GM06990 (cell line): ENCODE results near the gene COL7A1.

Experiments
- DNase-seq: peaks from one replicate; pipeline ENCODE4 v3.0.0-alpha.2; 2011; ENCODE audit not compliant: insufficient read length; ENCODE audit errors: extremely low read depth
- H3K27me3 ChIP-seq: replicated peaks from 2 replicates; pipeline ENCODE4 v1.6.0; 2011; ENCODE audit warnings: low read length; ENCODE audit not compliant: control insufficient read depth, insufficient read depth
- H3K36me3 ChIP-seq: 2 replicates; pipeline ENCODE4 v1.5.1; 2011; ENCODE audit warnings: low read length; ENCODE audit not compliant: control insufficient read depth, insufficient read depth
- H3K4me3 ChIP-seq: replicated peaks from 2 replicates; pipeline ENCODE4 v1.5.1; 2011; ENCODE audit warnings: low read depth, mild to moderate bottlenecking, control low read depth, low read length
- CTCF ChIP-seq: IDR thresholded peaks from 2 replicates; pipeline ENCODE4 v1.5.1; 2011; ENCODE audit warnings: low read length, control low read depth, mild to moderate bottlenecking, inconsistent platforms; ENCODE audit not compliant: insufficient read depth, poor library complexity, severe bottlenecking

COL7A1 gene

DNA sequence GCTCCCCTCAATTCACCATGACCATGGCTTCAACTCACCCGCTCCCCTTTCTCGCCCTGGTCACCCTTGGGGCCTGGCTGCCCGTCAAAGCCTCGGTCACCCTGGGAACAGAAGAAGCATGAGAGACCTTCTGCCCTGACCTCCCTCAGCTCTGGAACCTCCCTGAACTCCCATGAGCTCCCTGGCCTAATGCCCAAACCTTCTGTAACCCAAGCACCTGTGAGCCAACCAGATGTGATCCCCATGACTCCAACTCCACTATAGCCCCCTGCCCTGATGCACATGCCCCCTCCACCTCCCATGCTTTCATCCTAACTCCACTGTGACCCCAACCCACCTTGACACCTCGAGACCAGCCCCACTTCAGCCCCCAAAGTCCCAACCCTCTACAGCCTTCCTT lies 28.0 kb downstream of the COL7A1 start:
- Histone ChIP-seq H3K4me3 (no peak overlapping the region), H3K27me3 (no peaks in the 10 kb centered on the region), H3K36me3 (no peaks in the 10 kb centered on the region)
- TF ChIP-seq CTCF: no peak
- no peak for DNase-seq

DNA sequence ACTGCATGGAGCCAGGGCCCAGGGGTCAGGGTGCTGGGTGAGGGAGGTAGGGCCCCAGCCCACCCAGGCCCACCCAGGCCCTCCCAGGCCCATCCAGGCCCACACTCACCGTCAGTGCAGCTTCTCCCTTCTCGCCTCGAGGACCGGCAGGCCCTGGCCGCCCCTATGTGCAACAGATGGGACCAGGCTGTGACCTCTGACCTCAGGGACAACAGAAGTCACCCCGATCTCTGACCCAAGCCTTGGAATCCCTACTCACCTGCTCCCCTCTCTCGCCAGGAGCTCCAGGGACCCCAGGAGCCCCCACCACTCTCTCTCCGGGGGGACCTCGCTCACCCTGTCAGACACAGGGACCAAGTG lies 28.7 kb downstream of the COL7A1 start:
- no peak for TF ChIP-seq CTCF

GRCh38 chr3:48565591-48566400 lies 29.3 kb downstream of the COL7A1 start:
- Histone ChIP-seq H3K27me3 (no peaks in the 10 kb centered on the region), H3K36me3 (no peaks in the 10 kb centered on the region), H3K4me3 (no peak overlapping the region)
- no peak for DNase-seq
- no peak for TF ChIP-seq CTCF

More for the DNA sequence above, 28.7 kb downstream of the COL7A1 start:
- Histone ChIP-seq H3K36me3 (no peaks in the 10 kb centered on the region), H3K27me3 (no peaks in the 10 kb centered on the region), H3K4me3 (no peak overlapping the region)
- DNase-seq: no peak

DNA sequence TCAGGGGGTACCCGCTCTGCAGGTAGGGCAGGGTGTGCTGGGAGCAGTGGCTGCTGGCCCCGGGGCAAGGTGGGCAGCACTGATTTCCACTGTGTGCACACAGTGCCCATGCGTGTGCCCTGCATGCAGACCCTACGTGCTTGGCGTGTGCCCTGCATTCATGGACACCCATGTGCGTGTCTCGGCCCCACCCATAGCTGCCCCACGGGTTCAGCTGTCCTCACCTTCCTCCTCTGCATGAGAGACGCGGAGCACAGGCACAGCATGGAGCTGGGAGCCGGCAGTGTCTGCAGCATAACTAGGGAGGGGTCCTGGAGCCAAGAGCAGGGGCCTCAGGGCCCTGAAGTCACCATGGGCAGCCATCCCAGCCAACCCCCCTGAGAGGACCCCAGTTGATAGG lies 29.9 kb downstream of the COL7A1 start:
- H3K36me3 ChIP-seq: no peaks in the 10 kb centered on the region
- H3K4me3 ChIP-seq: no peak overlapping the region
- DNase-seq: no peak
- H3K27me3 ChIP-seq: no peaks in the 10 kb centered on the region
- TF ChIP-seq CTCF: no peak

GRCh38 chr3:48564667-48565066 lies 30.5 kb downstream of the COL7A1 start:
- Histone ChIP-seq H3K27me3 (no peaks in the 10 kb centered on the region), H3K36me3 (no peaks in the 10 kb centered on the region), H3K4me3 (no peak overlapping the region)
- no peak for DNase-seq
- TF ChIP-seq CTCF: no peak
